Measurements from ENCODE around the gene CASZ1. TPM values are rescaled to one million over a fixed set of nuclear protein-coding genes. Genes with fewer than 3 reads are reported as not detected.

Gene CASZ1
- total and polyA plus RNA-seq, 2 donors (not counting 1 experiment from before 2014, with no cell fraction given) = 0.34 to 0.50 TPM

GRCh38 chr1:10785728-10786638 is 10.5 kb downstream of the CASZ1 start:
- DNase-seq (ENCODE audit: low read depth in 2 of 2) = no peak
- Histone ChIP-seq H3K4me3 (replicated peaks in 1 of 4; ENCODE audit: control extremely low read depth in 1 of 4, insufficient read depth in 1 of 4, low read depth in 3 of 4, low read length in 4 of 4) (no peak overlapping the region), H4K20me1 (ENCODE audit: control insufficient read depth, extremely low read depth, insufficient read depth, low read length) (no peaks in the 10 kb centered on the region), H3K27ac (ENCODE audit: insufficient read depth, low read length) (no peak overlapping the region), H3K79me2 (ENCODE audit: control insufficient read depth, insufficient read depth, low read length) (no peaks in the 10 kb centered on the region), H2AFZ (ENCODE audit: low read length) (no peak overlapping the region), H3K36me3 (ENCODE audit: control insufficient read depth, insufficient read depth, low read length) (no peaks in the 10 kb centered on the region), H3K27me3 (ENCODE audit: control insufficient read depth, insufficient read depth, low read length) (no peaks in the 10 kb centered on the region), H3K9ac (ENCODE audit: insufficient read depth, low read length) (no peak overlapping the region), H3K4me1 (ENCODE audit: control insufficient read depth, extremely low read depth, insufficient read depth, low read length) (no peaks in the 10 kb centered on the region), H3K4me2 (ENCODE audit: extremely low read depth, insufficient read depth, low read length) (no peak overlapping the region), H3K9me3 (ENCODE audit: control insufficient read depth, insufficient read depth, low read depth, low read length) (no peaks in the 10 kb centered on the region)
- TF ChIP-seq CTCF (conservative IDR thresholded peaks at IDR 0.05 in 1 of 2, IDR thresholded peaks at IDR 0.05 in 1 of 2; ENCODE audit: low read depth in 1 of 2, low read length in 2 of 2) (no peak), EZH2 (IDR thresholded peaks at IDR 0.05; ENCODE audit: low read length, missing control alignments) (no peak)

- Histone ChIP-seq H3K9me3 (ENCODE audit: control insufficient read depth, insufficient read depth, low read depth, low read length) (no peaks in the 10 kb centered on the region), H3K27ac (ENCODE audit: insufficient read depth, low read length) (no peak overlapping the region), H3K4me1 (ENCODE audit: control insufficient read depth, extremely low read depth, insufficient read depth, low read length) (no peaks in the 10 kb centered on the region), H2AFZ (ENCODE audit: low read length) (no peak overlapping the region), H3K36me3 (ENCODE audit: control insufficient read depth, insufficient read depth, low read length) (no peaks in the 10 kb centered on the region), H4K20me1 (ENCODE audit: control insufficient read depth, extremely low read depth, insufficient read depth, low read length) (no peaks in the 10 kb centered on the region), H3K27me3 (ENCODE audit: control insufficient read depth, insufficient read depth, low read length) (no peaks in the 10 kb centered on the region), H3K4me3 (replicated peaks in 1 of 4; ENCODE audit: control extremely low read depth in 1 of 4, insufficient read depth in 1 of 4, low read depth in 3 of 4, low read length in 4 of 4) (no peak overlapping the region), H3K79me2 (ENCODE audit: control insufficient read depth, insufficient read depth, low read length) (no peaks in the 10 kb centered on the region), H3K4me2 (ENCODE audit: extremely low read depth, insufficient read depth, low read length) (no peak overlapping the region), H3K9ac (ENCODE audit: insufficient read depth, low read length) (no peak overlapping the region)
- TF ChIP-seq EZH2 (IDR thresholded peaks at IDR 0.05; ENCODE audit: low read length, missing control alignments) (no peak), CTCF (conservative IDR thresholded peaks at IDR 0.05 in 1 of 2, IDR thresholded peaks at IDR 0.05 in 1 of 2; ENCODE audit: low read depth in 1 of 2, low read length in 2 of 2) (no peak)
- DNase-seq (ENCODE audit: low read depth in 2 of 2) = no peak
Measured at GRCh38 chr1:10784998-10785727, 11.3 kb downstream of the CASZ1 start.

GRCh38 chr1:10782491-10783244 is 13.8 kb downstream of the CASZ1 start:
- no peaks in the 10 kb centered on the region for H3K9me3 ChIP-seq (ENCODE audit: control insufficient read depth, insufficient read depth, low read depth, low read length)
- H3K36me3 ChIP-seq (ENCODE audit: control insufficient read depth, insufficient read depth, low read length) = no peaks in the 10 kb centered on the region
- H3K4me1 ChIP-seq (ENCODE audit: control insufficient read depth, extremely low read depth, insufficient read depth, low read length) = no peaks in the 10 kb centered on the region
- no peak overlapping the region for H3K4me2 ChIP-seq (ENCODE audit: extremely low read depth, insufficient read depth, low read length)
- H3K79me2 ChIP-seq (ENCODE audit: control insufficient read depth, insufficient read depth, low read length) = no peaks in the 10 kb centered on the region
- H2AFZ ChIP-seq (ENCODE audit: low read length) = no peak overlapping the region
- H3K27ac ChIP-seq (ENCODE audit: insufficient read depth, low read length) = no peak overlapping the region
- H3K9ac ChIP-seq (ENCODE audit: insufficient read depth, low read length) = no peak overlapping the region
- H3K27me3 ChIP-seq (ENCODE audit: control insufficient read depth, insufficient read depth, low read length) = no peaks in the 10 kb centered on the region
- no peak for DNase-seq (ENCODE audit: low read depth in 2 of 2)
- H4K20me1 ChIP-seq (ENCODE audit: control insufficient read depth, extremely low read depth, insufficient read depth, low read length) = no peaks in the 10 kb centered on the region
- TF ChIP-seq CTCF (conservative IDR thresholded peaks at IDR 0.05 in 1 of 2, IDR thresholded peaks at IDR 0.05 in 1 of 2; ENCODE audit: low read depth in 1 of 2, low read length in 2 of 2) (no peak), EZH2 (IDR thresholded peaks at IDR 0.05; ENCODE audit: low read length, missing control alignments) (no peak)
- no peak overlapping the region for H3K4me3 ChIP-seq (replicated peaks in 1 of 4; ENCODE audit: control extremely low read depth in 1 of 4, insufficient read depth in 1 of 4, low read depth in 3 of 4, low read length in 4 of 4)
